ENCODE results near the gene LRRC10B. TPM values are rescaled to one million over a fixed set of nuclear protein-coding genes. Genes with fewer than 3 reads are reported as not detected.

LRRC10B gene
- total and polyA plus RNA-seq, 2 of the 8 experiments (the other 6 are each of a cell fraction or from before 2014, with no cell fraction given), result 0.47 to 0.71 TPM

DNA sequence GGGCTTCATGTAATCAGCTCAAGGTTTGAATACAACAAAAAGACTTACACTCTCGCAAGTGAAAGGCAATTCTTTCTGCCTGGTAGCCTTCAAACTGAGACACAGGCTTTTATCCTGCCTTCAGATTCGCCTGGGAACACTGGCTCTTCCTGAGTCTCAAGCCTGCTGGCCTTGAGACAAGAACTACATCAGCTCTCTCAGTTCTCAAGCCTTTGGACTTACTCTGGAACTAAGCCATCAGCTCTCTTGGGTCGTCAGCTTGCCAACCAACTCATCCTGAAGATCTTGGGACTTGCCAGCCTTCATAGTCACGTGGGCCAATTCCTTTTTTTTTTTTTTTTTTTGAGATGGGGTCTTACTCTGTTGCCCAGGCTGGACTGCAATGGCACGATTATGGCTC, 35.7 kb upstream of the LRRC10B start:
- TF ChIP-seq POLR2AphosphoS5 (IDR thresholded peaks at IDR 0.05; ENCODE audit: low read depth, low read length), result no peak
- TF ChIP-seq, protein P1, sequence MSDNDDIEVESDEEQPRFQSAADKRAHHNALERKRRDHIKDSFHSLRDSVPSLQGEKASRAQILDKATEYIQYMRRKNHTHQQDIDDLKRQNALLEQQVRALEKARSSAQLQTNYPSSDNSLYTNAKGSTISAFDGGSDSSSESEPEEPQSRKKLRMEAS (IDR thresholded peaks at IDR 0.05), result no peak
- no peak for TF ChIP-seq TBP (IDR thresholded peaks at IDR 0.05; ENCODE audit: low read depth, low read length)
- TF ChIP-seq SP4 (IDR thresholded peaks at IDR 0.05; ENCODE audit: low read length), result no peak
- no peak for TF ChIP-seq ASH2L (IDR thresholded peaks at IDR 0.05; ENCODE audit: low read length)
- TF ChIP-seq RAD21 (IDR thresholded peaks at IDR 0.05 in 1 of 2, conservative IDR thresholded peaks at IDR 0.05 in 1 of 2; ENCODE audit: low read depth in 2 of 2, low read length in 2 of 2), result no peak
- Histone ChIP-seq H2BK5ac (ENCODE audit: low read depth, low read length) (no peak overlapping the region), H3K27me3 (replicated peaks in 1 of 4; ENCODE audit: control insufficient read depth in 3 of 4, extremely low read depth in 1 of 4, insufficient read depth in 3 of 4, low read length in 3 of 4) (no peaks in the 10 kb centered on the region), H2BK12ac (ENCODE audit: low read depth, low read length) (no peak overlapping the region), H3K23ac (ENCODE audit: insufficient read length) (no peak overlapping the region), H3K4me1 (replicated peaks in 1 of 4; ENCODE audit: control insufficient read depth in 3 of 4, insufficient read depth in 4 of 4, low read length in 3 of 4) (peaks cover 0 to 1% (median 0%) of the 10 kb centered on the region in 4 experiments; a peak in 1 of 7 replicates), H4K5ac (ENCODE audit: insufficient read length, low read depth, low read length) (no peak overlapping the region), H3K79me1 (ENCODE audit: low read depth, low read length) (no peaks in the 10 kb centered on the region), H3K9me3 (ENCODE audit: insufficient read depth in 2 of 2, low read depth in 1 of 2, low read length in 1 of 2) (no peaks in the 10 kb centered on the region), H3K79me2 (ENCODE audit: control insufficient read depth in 1 of 2, insufficient read depth in 2 of 2, low read length in 2 of 2) (no peaks in the 10 kb centered on the region), H3K36me3 (ENCODE audit: control insufficient read depth in 2 of 4, insufficient read depth in 4 of 4, low read length in 3 of 4) (0 out of 8 replicates have a peak, but pooled peaks cover 0 to 4% (median 0%) of the 10 kb centered on the region in 4 experiments), H4K91ac (replicated peaks; ENCODE audit: insufficient read length, low read length) (no peak overlapping the region), H3K14ac (ENCODE audit: insufficient read length) (no peak overlapping the region), H2AFZ (ENCODE audit: low read length) (no peak overlapping the region), H3K4ac (replicated peaks; ENCODE audit: insufficient read length, low read depth, low read length) (no peak overlapping the region), H4K20me1 (replicated peaks in 1 of 2; ENCODE audit: control insufficient read depth in 1 of 2, insufficient read depth in 2 of 2, low read length in 2 of 2) (peaks cover 0 to 2% of the 10 kb centered on the region in 2 experiments), H3K27ac (ENCODE audit: low read depth, low read length) (no peak overlapping the region), H3K23me2 (ENCODE audit: low read depth, low read length) (no peaks in the 10 kb centered on the region), H2BK120ac (replicated peaks; ENCODE audit: low read depth, low read length) (no peak overlapping the region), H3K9ac (replicated peaks in 1 of 4; ENCODE audit: extremely low read depth in 1 of 4, low read depth in 3 of 4, low read length in 3 of 4) (no peak overlapping the region), H3K4me3 (ENCODE audit: extremely low read depth in 1 of 4, insufficient read depth in 2 of 4, low read depth in 3 of 4, low read length in 4 of 4) (no peak overlapping the region), H4K8ac (ENCODE audit: extremely low read depth, insufficient read depth, low read length) (no peak overlapping the region), H3K18ac (ENCODE audit: extremely low read depth, low read length) (no peak overlapping the region), H2BK20ac (ENCODE audit: low read length) (no peak overlapping the region), H3K56ac (replicated peaks; ENCODE audit: insufficient read length, low read depth, low read length) (no peak overlapping the region), H2BK15ac (ENCODE audit: low read length) (no peak overlapping the region), H3K4me2 (ENCODE audit: insufficient read depth in 1 of 2, low read depth in 2 of 2, low read length in 2 of 2) (no peak overlapping the region), H2AK5ac (ENCODE audit: low read depth, low read length) (no peak overlapping the region)
- 83% methylated on average over 4 of the region's 5 CpGs; no CpG with 5 or more reads in 1 of the 2 experiments for WGBS, 2 experiments (ENCODE audit: extremely low coverage in 1 of 2, insufficient coverage in 1 of 2, insufficient read length in 1 of 2, insufficient replicate concordance in 2 of 2, low coverage in 1 of 2, low lambda C conversion rate in 2 of 2, missing lambda C conversion rate in 1 of 2)
- DNase-seq (ENCODE audit: low read depth in 1 of 2, low spot score in 2 of 2), result no peak
- no peak for FAIRE-seq
- ChIA-PET POLR2A (ENCODE audit: partially characterized antibody) (interaction anchor here (1.9 kb wide), 1 partner anchor 45 kb away, joined by 5 read pairs; no protein-coding TSS in a partner anchor), CTCF (ENCODE audit: partially characterized antibody) (interaction anchor here (0.9 to 57.8 kb wide), 13 partner anchors 9 to 163 kb away, joined by 3 to 2106 read pairs (median 6); partner anchors contain the start of gene LRRC10B)
